ENCODE measurements around the gene GLIS1.
"Not testable (repeated sequence)": the region's sequence is repeated elsewhere in the genome, so short reads cannot be mapped to it uniquely, and the experiment has no call there.

GLIS1 gene

GRCh38 chr1:53654216-53655210 lies 84.5 kb downstream of the GLIS1 start:
- DNase-seq (ENCODE audit: low read depth, low spot score) = no peak

- no peak for DNase-seq (ENCODE audit: low read depth, low spot score)
These were observed 85.3 kb downstream of the GLIS1 start for GRCh38 chr1:53653631-53654030.

- DNase-seq (ENCODE audit: low read depth, low spot score) = no peak
These were observed 85.8 kb downstream of the GLIS1 start for GRCh38 chr1:53653200-53653575.

GRCh38 chr1:53652441-53653199 lies 86.3 kb downstream of the GLIS1 start:
- DNase-seq (ENCODE audit: low read depth, low spot score) = no peak

GRCh38 chr1:53651356-53651755 lies 87.6 kb downstream of the GLIS1 start:
- DNase-seq (ENCODE audit: low read depth, low spot score) = no peak

- no peak for DNase-seq (ENCODE audit: low read depth, low spot score)
These were observed 90.4 kb downstream of the GLIS1 start for GRCh38 chr1:53648516-53648915.

- DNase-seq (ENCODE audit: low read depth, low spot score) = not testable (repeated sequence)
These were observed 91.0 kb downstream of the GLIS1 start for GRCh38 chr1:53647915-53648314.

- no peak for DNase-seq (ENCODE audit: low read depth, low spot score)
These were observed 92.2 kb downstream of the GLIS1 start for GRCh38 chr1:53646732-53647131.

- no peak for DNase-seq (ENCODE audit: low read depth, low spot score)
These were observed 93.3 kb downstream of the GLIS1 start for GRCh38 chr1:53645690-53646078.

- DNase-seq (ENCODE audit: low read depth, low spot score) = no peak
These were observed 93.9 kb downstream of the GLIS1 start for GRCh38 chr1:53644909-53645689.

- no peak for DNase-seq (ENCODE audit: low read depth, low spot score)
These were observed 94.5 kb downstream of the GLIS1 start for GRCh38 chr1:53644496-53644895.

GRCh38 chr1:53643881-53644390 lies 95.0 kb downstream of the GLIS1 start:
- no peak for DNase-seq (ENCODE audit: low read depth, low spot score)

GRCh38 chr1:53643041-53643880 lies 95.7 kb downstream of the GLIS1 start:
- DNase-seq (ENCODE audit: low read depth, low spot score) = no peak

- DNase-seq (ENCODE audit: low read depth, low spot score) = no peak
These were observed 96.4 kb downstream of the GLIS1 start for GRCh38 chr1:53642607-53643006.

GRCh38 chr1:53642215-53642555 lies 96.8 kb downstream of the GLIS1 start:
- DNase-seq (ENCODE audit: low read depth, low spot score) = no peak

GRCh38 chr1:53641481-53642214 lies 97.3 kb downstream of the GLIS1 start:
- no peak for DNase-seq (ENCODE audit: low read depth, low spot score)

GRCh38 chr1:53640701-53641075 lies 98.3 kb downstream of the GLIS1 start:
- DNase-seq (ENCODE audit: low read depth, low spot score) = no peak

GRCh38 chr1:53639996-53640700 lies 98.8 kb downstream of the GLIS1 start:
- DNase-seq (ENCODE audit: low read depth, low spot score) = no peak

- DNase-seq (ENCODE audit: low read depth, low spot score) = no peak
These were observed 99.7 kb downstream of the GLIS1 start for GRCh38 chr1:53639251-53639763.

Measured in activated CD4-positive, CD25-positive, alpha-beta regulatory T cell treated with anti-CD3 and anti-CD28 coated beads, Interleukin-2, amount 50 U/mL, for 16 hours (primary cell).